GM12878 (cell line): ENCODE data around the gene IQGAP1. TPM values are rescaled to one million over a fixed set of nuclear protein-coding genes. Genes with fewer than 3 reads are reported as not detected.
A peak's percentile ranks its signal among the peaks of the same experiment; 100 is the strongest.

Experiments used
- ATAC-seq: fragments of 200-7000 bp; cut with Tn5 transposase; 3 replicates; pipeline ENCODE4 v1.9.1; 2020; ENCODE audit warnings: mild to moderate bottlenecking, moderate library complexity
- BruUV-seq: library from RNA; stranded (reverse); fragments of 400-500 nt; replicated peaks from 2 replicates; lab custom pipeline; 2021; lab: Mats Ljungman, UMichigan
- CTCF ChIA-PET: fragments of 300-600 bp; sonication (Branson Sonifier 250); formaldehyde crosslinking; extraction: SDS; loops from one replicate; lab custom pipeline; 2021; ENCODE audit warnings: inconsistent platforms; lab: Yijun Ruan, JAX
- POLR2A ChIA-PET: fragments of 350-600 bp; formaldehyde crosslinking; extraction: SDS; loops from one replicate; lab custom pipeline; 2021; ENCODE audit warnings: inconsistent platforms; lab: Charles Lee
- RAD21 ChIA-PET: fragments of 300-600 bp; sonication (Branson Sonifier 250); formaldehyde crosslinking; loops from one replicate; lab custom pipeline; 2023; ENCODE audit warnings: antibody characterized with exemption; ENCODE audit not compliant: unreplicated experiment; lab: Charles Lee
- SMC1A ChIA-PET: fragments of 300-600 bp; sonication (Branson Sonifier 250); formaldehyde crosslinking; loops from one replicate; lab custom pipeline; 2023; ENCODE audit not compliant: unreplicated experiment, uncharacterized antibody; lab: Charles Lee
- DNase-seq: peaks from one replicate; pipeline ENCODE4 v3.0.0-alpha.2; 2011; ENCODE audit warnings: low read depth, low spot score
- FAIRE-seq: peaks from 3 replicates; lab custom pipeline; 2011; peaks lifted over from hg19 to GRCh38; lab: Jason Lieb, UNC
- H2AFZ ChIP-seq: 2 replicates; pipeline ENCODE4 v1.6.0; 2011; ENCODE audit warnings: low read depth, low read length, control low read depth; ENCODE audit not compliant: control insufficient read depth
- H3K27ac ChIP-seq: 2 replicates; pipeline ENCODE4 v1.5.1; 2011; ENCODE audit warnings: control low read depth; ENCODE audit not compliant: control insufficient read depth, insufficient read depth
- H3K27me3 ChIP-seq, 2 experiments: replicated peaks in 1 of 2; 2 replicates each; pipeline versions ENCODE4 v1.6.0 to v1.6.1; 2011; ENCODE audit warnings: low read length in 1 of 2; ENCODE audit not compliant: control insufficient read depth in 2 of 2, insufficient read depth in 2 of 2
- H3K36me3 ChIP-seq, 2 experiments: 2 replicates each; pipeline ENCODE4 v1.5.1; 2011; ENCODE audit warnings: low read length in 1 of 2; ENCODE audit not compliant: control insufficient read depth in 2 of 2, insufficient read depth in 2 of 2
- H3K4me1 ChIP-seq: 2 replicates; pipeline ENCODE4 v1.6.1; 2011; ENCODE audit warnings: mild to moderate bottlenecking, low read length, moderate library complexity, mixed read lengths; ENCODE audit not compliant: control insufficient read depth, insufficient read depth
- H3K4me2 ChIP-seq: 2 replicates; pipeline ENCODE4 v1.6.0; 2011; ENCODE audit warnings: control low read depth; ENCODE audit not compliant: control insufficient read depth, insufficient read depth
- H3K4me3 ChIP-seq: fragments of 200-600 bp; sonication (generic); 2 replicates; pipeline ENCODE4 v1.5.1; 2016
- H3K79me2 ChIP-seq: 2 replicates; pipeline ENCODE4 v1.6.0; 2011; ENCODE audit warnings: low read length; ENCODE audit not compliant: control insufficient read depth, insufficient read depth
- H3K9ac ChIP-seq: 2 replicates; pipeline ENCODE4 v1.8.0; 2011; ENCODE audit warnings: low read length, control low read depth, mixed read lengths; ENCODE audit not compliant: control insufficient read depth, insufficient read depth
- H3K9me3 ChIP-seq: replicated peaks from 3 replicates; pipeline ENCODE4 v1.5.1; 2011; ENCODE audit warnings: mild to moderate bottlenecking, low read length; ENCODE audit not compliant: control insufficient read depth, insufficient read depth
- H4K20me1 ChIP-seq: 2 replicates; pipeline ENCODE4 v1.6.0; 2011; ENCODE audit not compliant: control insufficient read depth, insufficient read depth
- ETV6 ChIP-seq, 2 experiments: fragments of 450-650 bp in 1 of 2; IDR thresholded peaks in 1 of 2; conservative IDR thresholded peaks in 1 of 2; 2 replicates each; pipeline ENCODE4 v1.6.1; 2014; ENCODE audit warnings: antibody characterized with exemption in 1 of 2, borderline replicate concordance in 1 of 2, low read depth in 1 of 2, mild to moderate bottlenecking in 1 of 2, moderate library complexity in 1 of 2
- EZH2 ChIP-seq: IDR thresholded peaks from 2 replicates; pipeline ENCODE4 v1.6.1; 2012; ENCODE audit warnings: low read depth, mild to moderate bottlenecking, control low read depth, inconsistent platforms, low read length, borderline replicate concordance; ENCODE audit not compliant: control insufficient read depth
- HDGF ChIP-seq: fragments of 450-650 bp; IDR thresholded peaks from 2 replicates; pipeline ENCODE4 v1.6.1; 2016; ENCODE audit warnings: antibody characterized with exemption
- IKZF1 ChIP-seq: fragments of 450-650 bp; conservative IDR thresholded peaks from 2 replicates; pipeline ENCODE4 v1.6.1; 2017; ENCODE audit warnings: antibody characterized with exemption, mild to moderate bottlenecking
- SREBF2 ChIP-seq: IDR thresholded peaks from 2 replicates; pipeline ENCODE4 v1.6.1; 2012; ENCODE audit warnings: mild to moderate bottlenecking, low read length
- ZNF24 ChIP-seq: fragments of 450-650 bp; IDR thresholded peaks from 2 replicates; pipeline ENCODE4 v1.6.1; 2017; ENCODE audit warnings: antibody characterized with exemption, mild to moderate bottlenecking
- WGBS: methylation state at CpG from one replicate; pipeline ENCODE4 v1.1.6; 2016; ENCODE audit warnings: low lambda C conversion rate; ENCODE audit not compliant: insufficient replicate concordance, insufficient coverage; ENCODE audit errors: missing lambda C conversion rate; 5-methylcytosine and 5-hydroxymethylcytosine counted together
- in situ Hi-C: fragments of 300-500 bp; cut with MboI; formaldehyde crosslinking; loops from 9 replicates; pipeline ENCODE4 v1.14.3; 2018; ENCODE audit warnings: mixed read lengths
- intact Hi-C: fragments of 100-400 bp; cut with micrococcal nuclease; formaldehyde crosslinking; loops from one replicate; pipeline ENCODE4 v1.14.2; 2022; ENCODE audit not compliant: unreplicated experiment
- polyA plus RNA-seq, 11 experiments: library from polyadenylated mRNA; depleted of rRNA in 4 of 11; unstranded in 6 of 11; stranded (reverse) in 5 of 11; fragments of >200 nt; fragmentation: Nextera tagmentation in 4 of 11; fragmentation: Illumina TruSeq in 1 of 11; extraction: Ambion mirVana in 4 of 11; extraction: Trizol in 1 of 11; gene quantifications; 1 replicate in 1 of 11; 2 replicates in 10 of 11; pipeline versions ENCODE4 v1.2.1 to v1.2.3, GENCODE V29; 2011 to 2016; ENCODE audit warnings: inconsistent platforms in 2 of 11, missing spikeins in 2 of 11, low read depth in 1 of 11
- total RNA-seq, 4 experiments: library from RNA; depleted of rRNA in 3 of 4; stranded (reverse); fragments of >200 nt in 3 of 4; fragmentation: Illumina TruSeq in 1 of 4; extraction: Trizol in 1 of 4; gene quantifications; 2 replicates each; pipeline versions ENCODE4 v1.2.1 to v1.2.3, GENCODE V29; 2013 to 2021
- TF ChIP-seq, protein P1 (sequence below): IDR thresholded peaks from 2 replicates; pipeline ENCODE4 v1.6.1; 2011; ENCODE audit warnings: borderline replicate concordance, low read depth, mild to moderate bottlenecking, moderate library complexity, mixed read lengths, low read length; ENCODE audit not compliant: insufficient read depth; ENCODE audit errors: extremely low read length
- TF ChIP-seq, protein P2 (sequence below): fragments of 450-650 bp; IDR thresholded peaks from 2 replicates; pipeline ENCODE4 v1.6.1; 2016; ENCODE audit warnings: mild to moderate bottlenecking, moderate library complexity, borderline replicate concordance
- TF ChIP-seq, protein P3 (sequence below): fragments of 450-650 bp; IDR thresholded peaks from 2 replicates; pipeline ENCODE4 v1.6.1; 2018; ENCODE audit warnings: borderline replicate concordance, mild to moderate bottlenecking; ENCODE audit not compliant: partially characterized antibody
- TF ChIP-seq, protein P4 (sequence below): fragments of 450-650 bp; IDR thresholded peaks from 2 replicates; pipeline ENCODE4 v1.6.1; 2017; ENCODE audit warnings: mild to moderate bottlenecking, moderate library complexity

The IQGAP1 gene
- total and polyA plus RNA-seq, 10 of the 15 experiments (the other 5 are each of a cell fraction or from before 2014, with no cell fraction given), result 65.2 to 250 (median 112) TPM

DNA sequence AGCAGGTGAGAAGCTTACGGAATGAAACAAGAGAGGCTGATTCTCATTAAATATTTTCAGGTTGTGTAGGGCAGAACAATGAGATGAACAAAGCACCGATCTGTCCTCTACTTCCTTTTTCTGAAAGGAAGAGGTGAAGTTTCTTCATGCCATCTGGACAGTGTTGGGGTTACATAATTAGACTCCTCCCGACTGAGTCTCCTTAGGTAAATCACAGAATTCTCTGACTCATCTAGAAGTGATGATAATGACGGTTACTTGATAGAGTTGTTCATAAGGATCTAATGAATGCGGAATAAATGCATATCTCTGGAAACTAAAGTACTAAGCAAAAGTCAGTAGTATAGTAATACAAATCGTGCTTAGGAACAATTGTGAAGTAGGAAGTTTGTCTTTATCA lies 162.9 kb downstream of the IQGAP1 start:
- in situ Hi-C loops, result no loop called here
- CTCF ChIA-PET, result interaction anchor here (1.0 to 1.5 kb wide), 3 partner anchors 9 to 91 kb away, joined by 3 to 4 read pairs (median 3); no protein-coding TSS in a partner anchor
- WGBS, result 50% methylated on average over 6 of the region's 6 CpGs
- RAD21 ChIA-PET, result interaction anchor here (0.5 to 0.7 kb wide), 2 partner anchors 14 to 142 kb away, joined by 3 read pairs; no protein-coding TSS in a partner anchor
- no peaks in the 10 kb centered on the region for H3K27me3 ChIP-seq
- POLR2A ChIA-PET, result interaction anchor here (0.6 kb wide), 1 partner anchor 33 kb away, joined by 4 read pairs; no protein-coding TSS in a partner anchor
- H3K36me3 ChIP-seq, result peaks cover 1 to 8% of the 10 kb centered on the region in 2 experiments; a peak in 3 of 4 replicates
- peak overlapping the region; percentile 46 for H3K4me2 ChIP-seq
- H3K9me3 ChIP-seq, result no peaks in the 10 kb centered on the region
- H3K9ac ChIP-seq, result no peak overlapping the region
- no peak overlapping the region for H2AFZ ChIP-seq
- no peaks in the 10 kb centered on the region for H4K20me1 ChIP-seq
- peaks cover 15% of the 10 kb centered on the region for H3K4me1 ChIP-seq
- intact Hi-C loops, result no loop called here
- ATAC-seq (peak; percentile 89), DNase-seq (no peak), FAIRE-seq (peak; percentile 95)
- peaks cover 4% of the 10 kb centered on the region for H3K79me2 ChIP-seq
- peak overlapping the region; percentile 41 for H3K27ac ChIP-seq
- SMC1A ChIA-PET, result interaction anchor here (0.7 to 0.9 kb wide), 2 partner anchors 20 to 47 kb away, joined by 3 to 5 read pairs; no protein-coding TSS in a partner anchor
- BruUV-seq, result no TSS peak
- H3K4me3 ChIP-seq, result peak overlapping the region; percentile 8; the same call in 1 of the 2 replicates
- TF ChIP-seq EZH2 (no peak), SREBF2 (no peak), HDGF (no peak), IKZF1 (no peak), ETV6 (conservative IDR thresholded peaks at IDR 0.05 in 1 of 2, IDR thresholded peaks at IDR 0.05 in 1 of 2; ENCODE audit: borderline replicate concordance in 1 of 2, low read depth in 1 of 2) (peak in 1 of 2 experiments; percentile 71; a peak in 1 of 4 replicates), ZNF24 (peak; percentile 57; the same call in 1 of the 2 replicates)
- TF ChIP-seq, protein P1, sequence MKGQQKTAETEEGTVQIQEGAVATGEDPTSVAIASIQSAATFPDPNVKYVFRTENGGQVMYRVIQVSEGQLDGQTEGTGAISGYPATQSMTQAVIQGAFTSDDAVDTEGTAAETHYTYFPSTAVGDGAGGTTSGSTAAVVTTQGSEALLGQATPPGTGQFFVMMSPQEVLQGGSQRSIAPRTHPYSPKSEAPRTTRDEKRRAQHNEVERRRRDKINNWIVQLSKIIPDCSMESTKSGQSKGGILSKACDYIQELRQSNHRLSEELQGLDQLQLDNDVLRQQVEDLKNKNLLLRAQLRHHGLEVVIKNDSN, result no peak
- TF ChIP-seq, protein P2, sequence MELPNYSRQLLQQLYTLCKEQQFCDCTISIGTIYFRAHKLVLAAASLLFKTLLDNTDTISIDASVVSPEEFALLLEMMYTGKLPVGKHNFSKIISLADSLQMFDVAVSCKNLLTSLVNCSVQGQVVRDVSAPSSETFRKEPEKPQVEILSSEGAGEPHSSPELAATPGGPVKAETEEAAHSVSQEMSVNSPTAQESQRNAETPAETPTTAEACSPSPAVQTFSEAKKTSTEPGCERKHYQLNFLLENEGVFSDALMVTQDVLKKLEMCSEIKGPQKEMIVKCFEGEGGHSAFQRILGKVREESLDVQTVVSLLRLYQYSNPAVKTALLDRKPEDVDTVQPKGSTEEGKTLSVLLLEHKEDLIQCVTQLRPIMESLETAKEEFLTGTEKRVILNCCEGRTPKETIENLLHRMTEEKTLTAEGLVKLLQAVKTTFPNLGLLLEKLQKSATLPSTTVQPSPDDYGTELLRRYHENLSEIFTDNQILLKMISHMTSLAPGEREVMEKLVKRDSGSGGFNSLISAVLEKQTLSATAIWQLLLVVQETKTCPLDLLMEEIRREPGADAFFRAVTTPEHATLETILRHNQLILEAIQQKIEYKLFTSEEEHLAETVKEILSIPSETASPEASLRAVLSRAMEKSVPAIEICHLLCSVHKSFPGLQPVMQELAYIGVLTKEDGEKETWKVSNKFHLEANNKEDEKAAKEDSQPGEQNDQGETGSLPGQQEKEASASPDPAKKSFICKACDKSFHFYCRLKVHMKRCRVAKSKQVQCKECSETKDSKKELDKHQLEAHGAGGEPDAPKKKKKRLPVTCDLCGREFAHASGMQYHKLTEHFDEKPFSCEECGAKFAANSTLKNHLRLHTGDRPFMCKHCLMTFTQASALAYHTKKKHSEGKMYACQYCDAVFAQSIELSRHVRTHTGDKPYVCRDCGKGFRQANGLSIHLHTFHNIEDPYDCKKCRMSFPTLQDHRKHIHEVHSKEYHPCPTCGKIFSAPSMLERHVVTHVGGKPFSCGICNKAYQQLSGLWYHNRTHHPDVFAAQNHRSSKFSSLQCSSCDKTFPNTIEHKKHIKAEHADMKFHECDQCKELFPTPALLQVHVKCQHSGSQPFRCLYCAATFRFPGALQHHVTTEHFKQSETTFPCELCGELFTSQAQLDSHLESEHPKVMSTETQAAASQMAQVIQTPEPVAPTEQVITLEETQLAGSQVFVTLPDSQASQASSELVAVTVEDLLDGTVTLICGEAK, result no peak
- TF ChIP-seq, protein P3, sequence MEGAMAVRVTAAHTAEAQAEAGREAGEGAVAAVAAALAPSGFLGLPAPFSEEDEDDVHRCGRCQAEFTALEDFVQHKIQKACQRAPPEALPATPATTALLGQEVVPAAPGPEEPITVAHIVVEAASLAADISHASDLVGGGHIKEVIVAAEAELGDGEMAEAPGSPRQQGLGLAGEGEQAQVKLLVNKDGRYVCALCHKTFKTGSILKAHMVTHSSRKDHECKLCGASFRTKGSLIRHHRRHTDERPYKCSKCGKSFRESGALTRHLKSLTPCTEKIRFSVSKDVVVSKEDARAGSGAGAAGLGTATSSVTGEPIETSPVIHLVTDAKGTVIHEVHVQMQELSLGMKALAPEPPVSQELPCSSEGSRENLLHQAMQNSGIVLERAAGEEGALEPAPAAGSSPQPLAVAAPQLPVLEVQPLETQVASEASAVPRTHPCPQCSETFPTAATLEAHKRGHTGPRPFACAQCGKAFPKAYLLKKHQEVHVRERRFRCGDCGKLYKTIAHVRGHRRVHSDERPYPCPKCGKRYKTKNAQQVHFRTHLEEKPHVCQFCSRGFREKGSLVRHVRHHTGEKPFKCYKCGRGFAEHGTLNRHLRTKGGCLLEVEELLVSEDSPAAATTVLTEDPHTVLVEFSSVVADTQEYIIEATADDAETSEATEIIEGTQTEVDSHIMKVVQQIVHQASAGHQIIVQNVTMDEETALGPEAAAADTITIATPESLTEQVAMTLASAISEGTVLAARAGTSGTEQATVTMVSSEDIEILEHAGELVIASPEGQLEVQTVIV, result no peak
- TF ChIP-seq, protein P4, sequence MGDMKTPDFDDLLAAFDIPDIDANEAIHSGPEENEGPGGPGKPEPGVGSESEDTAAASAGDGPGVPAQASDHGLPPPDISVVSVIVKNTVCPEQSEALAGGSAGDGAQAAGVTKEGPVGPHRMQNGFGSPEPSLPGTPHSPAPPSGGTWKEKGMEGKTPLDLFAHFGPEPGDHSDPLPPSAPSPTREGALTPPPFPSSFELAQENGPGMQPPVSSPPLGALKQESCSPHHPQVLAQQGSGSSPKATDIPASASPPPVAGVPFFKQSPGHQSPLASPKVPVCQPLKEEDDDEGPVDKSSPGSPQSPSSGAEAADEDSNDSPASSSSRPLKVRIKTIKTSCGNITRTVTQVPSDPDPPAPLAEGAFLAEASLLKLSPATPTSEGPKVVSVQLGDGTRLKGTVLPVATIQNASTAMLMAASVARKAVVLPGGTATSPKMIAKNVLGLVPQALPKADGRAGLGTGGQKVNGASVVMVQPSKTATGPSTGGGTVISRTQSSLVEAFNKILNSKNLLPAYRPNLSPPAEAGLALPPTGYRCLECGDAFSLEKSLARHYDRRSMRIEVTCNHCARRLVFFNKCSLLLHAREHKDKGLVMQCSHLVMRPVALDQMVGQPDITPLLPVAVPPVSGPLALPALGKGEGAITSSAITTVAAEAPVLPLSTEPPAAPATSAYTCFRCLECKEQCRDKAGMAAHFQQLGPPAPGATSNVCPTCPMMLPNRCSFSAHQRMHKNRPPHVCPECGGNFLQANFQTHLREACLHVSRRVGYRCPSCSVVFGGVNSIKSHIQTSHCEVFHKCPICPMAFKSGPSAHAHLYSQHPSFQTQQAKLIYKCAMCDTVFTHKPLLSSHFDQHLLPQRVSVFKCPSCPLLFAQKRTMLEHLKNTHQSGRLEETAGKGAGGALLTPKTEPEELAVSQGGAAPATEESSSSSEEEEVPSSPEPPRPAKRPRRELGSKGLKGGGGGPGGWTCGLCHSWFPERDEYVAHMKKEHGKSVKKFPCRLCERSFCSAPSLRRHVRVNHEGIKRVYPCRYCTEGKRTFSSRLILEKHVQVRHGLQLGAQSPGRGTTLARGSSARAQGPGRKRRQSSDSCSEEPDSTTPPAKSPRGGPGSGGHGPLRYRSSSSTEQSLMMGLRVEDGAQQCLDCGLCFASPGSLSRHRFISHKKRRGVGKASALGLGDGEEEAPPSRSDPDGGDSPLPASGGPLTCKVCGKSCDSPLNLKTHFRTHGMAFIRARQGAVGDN, result no peak
